Measurements from ENCODE around the gene PCDHB1. TPM values are rescaled to one million over a fixed set of nuclear protein-coding genes. Genes with fewer than 3 reads are reported as not detected.

The PCDHB1 gene
- not detected in 2 replicates for total RNA-seq (2014; rRNA removed; shearing (Covaris generic))

GRCh38 chr5:141050622-141051520 lies at the start of gene PCDHB1:
Gene PCDHB1, plus strand, starts transcription at chr5:141051374. Its CDS starts 97 bp downstream, at chr5:141051471.
- peak; percentile 2 for DNase-seq (ENCODE audit: low read depth)

- no peak for DNase-seq (ENCODE audit: low read depth)
Measured at GRCh38 chr5:141001446-141001843, 49.7 kb upstream of the PCDHB1 start.

- DNase-seq (ENCODE audit: low read depth) = peak; percentile 7
Measured at GRCh38 chr5:141001844-141002604, 49.1 kb upstream of the PCDHB1 start.

GRCh38 chr5:141002605-141002965 lies 48.6 kb upstream of the PCDHB1 start:
- no peak for DNase-seq (ENCODE audit: low read depth)

- no peak for DNase-seq (ENCODE audit: low read depth)
Measured at GRCh38 chr5:141003031-141003430, 48.1 kb upstream of the PCDHB1 start.

GRCh38 chr5:141003791-141004611 lies 47.2 kb upstream of the PCDHB1 start:
- DNase-seq (ENCODE audit: low read depth) = peak; percentile 3

GRCh38 chr5:141007791-141008190 lies 43.4 kb upstream of the PCDHB1 start:
- no peak for DNase-seq (ENCODE audit: low read depth)

- no peak for DNase-seq (ENCODE audit: low read depth)
Measured at GRCh38 chr5:141010047-141010793, 41.0 kb upstream of the PCDHB1 start.

GRCh38 chr5:141017943-141018342 lies 33.2 kb upstream of the PCDHB1 start:
- DNase-seq (ENCODE audit: low read depth) = no peak

- DNase-seq (ENCODE audit: low read depth) = no peak
Measured at GRCh38 chr5:141022384-141022783, 28.8 kb upstream of the PCDHB1 start.

- DNase-seq (ENCODE audit: low read depth) = no peak
Measured at GRCh38 chr5:141031006-141031405, 20.2 kb upstream of the PCDHB1 start.

- DNase-seq (ENCODE audit: low read depth) = no peak
Measured at GRCh38 chr5:141032626-141033025, 18.5 kb upstream of the PCDHB1 start.

GRCh38 chr5:141039061-141039460 lies 12.1 kb upstream of the PCDHB1 start:
- DNase-seq (ENCODE audit: low read depth) = no peak

- DNase-seq (ENCODE audit: low read depth) = no peak
Measured at GRCh38 chr5:141039517-141039916, 11.7 kb upstream of the PCDHB1 start.

GRCh38 chr5:141040093-141040770 lies 10.9 kb upstream of the PCDHB1 start:
- DNase-seq (ENCODE audit: low read depth) = peak; percentile 9

GRCh38 chr5:141040771-141041426 lies 10.3 kb upstream of the PCDHB1 start:
- peak; percentile 78 for DNase-seq (ENCODE audit: low read depth)

- DNase-seq (ENCODE audit: low read depth) = no peak
Measured at GRCh38 chr5:141041427-141041785, 9.8 kb upstream of the PCDHB1 start.

- no peak for DNase-seq (ENCODE audit: low read depth)
Measured at GRCh38 chr5:141042555-141042954, 8.6 kb upstream of the PCDHB1 start.

- no peak for DNase-seq (ENCODE audit: low read depth)
Measured at GRCh38 chr5:141051521-141051866, 320 bp downstream of the PCDHB1 start.

GRCh38 chr5:141077826-141078225 lies 26.7 kb downstream of the PCDHB1 start:
- no peak for DNase-seq (ENCODE audit: low read depth)
